ENCODE data around the gene DNAL4. TPM values are rescaled to one million over a fixed set of nuclear protein-coding genes. Genes with fewer than 3 reads are reported as not detected.

DNAL4 gene
- total RNA-seq, 2 donors from 2014 or later, result 11.4 to 13.8 TPM

- WGBS, 2 donors, result 94 to 99% methylated on average over 5 of the region's 5 CpGs
- intact Hi-C loops (cut with DNase I), result no loop called here
- Histone ChIP-seq H3K27ac (no peak overlapping the region), H3K4me3 (no peak overlapping the region), H3K9me3 (no peaks in the 10 kb centered on the region), H3K4me1 (peaks cover 21% of the 10 kb centered on the region), H3K36me3 (replicated peaks in 1 of 2; ENCODE audit: insufficient read depth in 1 of 2, low read depth in 2 of 2) (peaks cover 0 to 4% of the 10 kb centered on the region in 2 donors), H3K27me3 (no peaks in the 10 kb centered on the region)
- TF ChIP-seq POLR2A (IDR thresholded peaks at IDR 0.05) (no peak), CTCF (IDR thresholded peaks at IDR 0.05) (no peak)
- ATAC-seq (no peak), DNase-seq (no peak)
Measured at GRCh38 chr22:38784856-38785255, 9.1 kb downstream of the DNAL4 start.

DNA sequence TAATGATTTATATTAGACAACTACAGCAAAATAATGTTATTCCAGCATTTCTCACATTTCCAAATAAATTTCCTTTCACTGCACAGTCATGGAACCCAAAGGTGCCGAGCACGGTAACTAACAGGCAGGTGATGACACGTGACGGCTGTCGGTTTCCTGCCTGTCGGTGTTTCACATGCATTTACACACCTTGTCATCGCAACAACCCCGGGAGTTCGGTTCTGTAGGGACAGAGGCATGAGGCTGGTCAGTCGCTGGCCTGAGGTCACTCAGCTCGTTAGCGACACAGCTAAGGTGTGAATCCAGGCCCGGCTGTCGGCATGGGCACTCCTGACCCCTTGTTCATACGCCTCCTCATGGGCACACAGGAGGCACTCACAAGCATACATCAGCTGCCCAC is 9.9 kb downstream of the DNAL4 start:
- TF ChIP-seq CTCF (IDR thresholded peaks at IDR 0.05) (no peak), POLR2A (IDR thresholded peaks at IDR 0.05) (no peak)
- no peak for ATAC-seq
- intact Hi-C loops (cut with DNase I), result no loop called here
- no peak overlapping the region for H3K4me3 ChIP-seq
- no peaks in the 10 kb centered on the region for H3K9me3 ChIP-seq
- 93 to 95% methylated on average over 15 of the region's 15 CpGs for WGBS, 2 donors
- no peak overlapping the region for H3K27ac ChIP-seq
- no peaks in the 10 kb centered on the region for H3K27me3 ChIP-seq
- peaks cover 0 to 4% of the 10 kb centered on the region in 2 donors for H3K36me3 ChIP-seq (replicated peaks in 1 of 2; ENCODE audit: insufficient read depth in 1 of 2, low read depth in 2 of 2)
- H3K4me1 ChIP-seq, result peaks cover 16% of the 10 kb centered on the region
- DNase-seq, result no peak

GRCh38 chr22:38783095-38783615 is 10.8 kb downstream of the DNAL4 start:
- no peaks in the 10 kb centered on the region for H3K9me3 ChIP-seq
- ATAC-seq (no peak), DNase-seq (no peak)
- peaks cover 0 to 4% of the 10 kb centered on the region in 2 donors for H3K36me3 ChIP-seq (replicated peaks in 1 of 2; ENCODE audit: insufficient read depth in 1 of 2, low read depth in 2 of 2)
- intact Hi-C loops (cut with DNase I), result no loop called here
- no peak overlapping the region for H3K27ac ChIP-seq
- TF ChIP-seq CTCF (IDR thresholded peaks at IDR 0.05), result no peak
- no peak for TF ChIP-seq POLR2A (IDR thresholded peaks at IDR 0.05)
- H3K27me3 ChIP-seq, result no peaks in the 10 kb centered on the region
- 70 to 71% methylated on average over 13 to 14 of the region's 14 CpGs for WGBS, 2 donors
- peaks cover 7% of the 10 kb centered on the region for H3K4me1 ChIP-seq
- no peak overlapping the region for H3K4me3 ChIP-seq

GRCh38 chr22:38782402-38783094 is 11.4 kb downstream of the DNAL4 start:
- H3K36me3 ChIP-seq (replicated peaks in 1 of 2; ENCODE audit: insufficient read depth in 1 of 2, low read depth in 2 of 2), result peaks cover 0 to 4% of the 10 kb centered on the region in 2 donors
- TF ChIP-seq POLR2A (IDR thresholded peaks at IDR 0.05) (no peak), CTCF (IDR thresholded peaks at IDR 0.05) (no peak)
- no peak overlapping the region for H3K4me3 ChIP-seq
- no peaks in the 10 kb centered on the region for H3K9me3 ChIP-seq
- intact Hi-C loops (cut with DNase I), result no loop called here
- no peaks in the 10 kb centered on the region for H3K27me3 ChIP-seq
- peaks cover 1% of the 10 kb centered on the region for H3K4me1 ChIP-seq
- no peak overlapping the region for H3K27ac ChIP-seq
- DNase-seq (no peak), ATAC-seq (no peak)
- WGBS, 2 donors, result 78 to 84% methylated on average over 13 of the region's 13 CpGs

GRCh38 chr22:38781033-38781432 is 12.9 kb downstream of the DNAL4 start:
- TF ChIP-seq CTCF (IDR thresholded peaks at IDR 0.05) (no peak), POLR2A (IDR thresholded peaks at IDR 0.05) (no peak)
- Histone ChIP-seq H3K36me3 (replicated peaks in 1 of 2; ENCODE audit: insufficient read depth in 1 of 2, low read depth in 2 of 2) (peaks cover 0 to 4% of the 10 kb centered on the region in 2 donors), H3K27me3 (no peaks in the 10 kb centered on the region), H3K27ac (no peak overlapping the region), H3K4me3 (no peak overlapping the region), H3K4me1 (no peaks in the 10 kb centered on the region), H3K9me3 (no peaks in the 10 kb centered on the region)
- ATAC-seq (no peak), DNase-seq (peak in 1 of 4 donors; percentile 33)
- WGBS, 2 donors, result 74 to 75% methylated on average over 10 to 13 of the region's 13 CpGs
- intact Hi-C loops (cut with DNase I), result no loop called here
